Mammary microvascular endothelial cell (primary cell): Measurements from ENCODE around the gene ACOT2. TPM values are rescaled to one million over a fixed set of nuclear protein-coding genes. Genes with fewer than 3 reads are reported as not detected.

Experiments
- total RNA-seq: library from RNA; depleted of rRNA; stranded (reverse); fragments of >200 nt; gene quantifications from 2 replicates; pipeline ENCODE4 v1.2.3, GENCODE V29; 2015

Gene ACOT2
- 19.7 and 20.5 TPM in 2 replicates for total RNA-seq

DNA sequence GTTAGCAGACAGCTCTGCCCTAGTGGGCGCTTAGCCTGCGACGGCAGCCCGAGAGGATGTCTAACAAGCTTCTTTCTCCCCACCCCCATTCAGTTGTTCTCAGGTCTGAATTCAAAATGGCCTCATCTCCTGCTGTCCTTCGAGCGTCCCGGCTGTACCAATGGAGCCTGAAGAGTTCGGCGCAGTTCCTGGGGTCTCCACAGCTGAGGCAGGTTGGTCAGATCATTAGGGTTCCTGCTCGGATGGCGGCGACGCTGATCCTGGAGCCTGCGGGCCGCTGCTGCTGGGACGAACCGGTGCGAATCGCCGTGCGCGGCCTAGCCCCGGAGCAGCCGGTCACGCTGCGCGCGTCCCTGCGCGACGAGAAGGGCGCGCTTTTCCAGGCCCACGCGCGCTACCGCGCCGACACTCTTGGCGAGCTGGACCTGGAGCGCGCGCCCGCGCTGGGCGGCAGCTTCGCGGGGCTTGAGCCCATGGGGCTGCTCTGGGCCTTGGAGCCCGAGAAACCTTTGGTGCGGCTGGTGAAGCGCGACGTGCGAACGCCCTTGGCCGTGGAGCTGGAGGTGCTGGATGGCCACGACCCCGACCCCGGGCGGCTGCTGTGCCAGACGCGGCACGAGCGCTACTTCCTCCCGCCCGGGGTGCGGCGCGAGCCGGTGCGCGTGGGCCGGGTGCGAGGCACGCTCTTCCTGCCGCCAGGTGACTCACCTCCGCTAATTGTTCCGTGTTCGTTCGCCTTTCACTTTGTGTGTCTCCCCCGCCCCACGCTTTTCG lies at the start of gene ACOT2:
TSS of gene ACOT2 (plus strand) at position 29 of the 774 bp plus-strand sequence. CDS start at position 57, 28 bp downstream.

GRCh38 chr14:73591690-73592449 lies 22.9 kb downstream of the ACOT2 start, which contains the start of gene ACOT4:
Gene ACOT4 (plus strand): TSS chr14:73591873. CDS start chr14:73591960, 87 bp downstream.

DNA sequence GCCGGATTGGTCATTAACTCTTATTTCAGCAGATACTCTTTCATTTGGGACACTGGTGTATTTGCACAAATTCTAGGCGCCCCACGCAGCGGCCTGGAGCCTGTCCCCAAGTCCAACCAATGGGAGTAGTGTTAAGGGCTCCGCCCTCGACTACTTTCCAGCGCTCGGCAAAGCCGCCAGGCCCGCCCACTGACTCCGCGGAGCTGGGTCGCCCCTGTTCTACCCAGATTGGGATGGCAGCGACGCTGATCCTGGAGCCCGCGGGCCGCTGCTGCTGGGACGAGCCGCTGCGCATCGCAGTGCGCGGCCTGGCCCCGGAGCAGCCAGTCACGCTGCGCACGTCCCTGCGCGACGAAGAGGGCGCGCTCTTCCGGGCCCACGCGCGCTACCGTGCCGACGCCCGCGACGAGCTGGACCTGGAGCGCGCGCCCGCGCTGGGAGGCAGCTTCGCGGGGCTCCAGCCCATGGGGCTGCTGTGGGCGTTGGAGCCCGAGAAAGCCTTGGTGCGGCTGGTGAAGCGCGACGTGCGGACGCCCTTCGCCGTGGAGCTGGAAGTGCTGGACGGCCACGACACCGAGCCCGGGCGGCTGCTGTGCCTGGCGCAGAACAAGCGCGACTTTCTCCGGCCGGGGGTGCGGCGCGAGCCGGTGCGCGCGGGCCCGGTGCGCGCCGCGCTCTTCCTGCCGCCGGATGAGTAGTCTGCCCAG lies 43.5 kb downstream of the ACOT2 start, which contains the start of gene ACOT6:
TSS of gene ACOT6 (plus strand) at position 179 of the 707 bp plus-strand sequence. CDS start at position 234, 55 bp downstream.

Other genes with a start within 250 kb of the ACOT2 start
- gene NUMB, start 110.7 kb upstream of the ACOT2 start, total RNA-seq: 47.1 and 51.2 TPM in 2 replicates
- 20.9 and 22.1 TPM in 2 replicates for gene RIOX1, start 78.3 kb upstream of the ACOT2 start, total RNA-seq
- gene ACOT1, start 32.1 kb upstream of the ACOT2 start, total RNA-seq: 2.0 and 2.5 TPM in 2 replicates
- 0.25 TPM in 1 of 2 replicates, not detected in the other for gene HEATR4, start 10.3 kb upstream of the ACOT2 start, total RNA-seq
- 0.80 and 1.4 TPM in 2 replicates for gene ACOT4, start 22.7 kb downstream of the ACOT2 start, total RNA-seq
- gene ACOT6, start 43.3 kb downstream of the ACOT2 start, total RNA-seq: not detected in 2 replicates
- 5.3 and 10.7 TPM in 2 replicates for gene DNAL1, start 75.8 kb downstream of the ACOT2 start, total RNA-seq
- gene PNMA1, start 145.2 kb downstream of the ACOT2 start, total RNA-seq: 29.3 and 32.4 TPM in 2 replicates